ENCODE results near the gene AGBL4. TPM values are rescaled to one million over a fixed set of nuclear protein-coding genes. Genes with fewer than 3 reads are reported as not detected.

Gene AGBL4
- total RNA-seq, 4 donors from 2014 or later, result not detected

- Histone ChIP-seq H3K4me3 (no peak overlapping the region), H3K27me3 (no peaks in the 10 kb centered on the region), H3K9me3 (no peaks in the 10 kb centered on the region), H3K27ac (no peak overlapping the region), H3K4me1 (no peaks in the 10 kb centered on the region), H3K36me3 (no peaks in the 10 kb centered on the region)
- DNase-seq, result no peak
- intact Hi-C loops (cut with DNase I), result no loop called here
- WGBS, 2 donors, result 67 to 78% methylated on average over 2 of the region's 2 CpGs
- no peak for TF ChIP-seq POLR2A (IDR thresholded peaks at IDR 0.05)
- TF ChIP-seq, protein P1, sequence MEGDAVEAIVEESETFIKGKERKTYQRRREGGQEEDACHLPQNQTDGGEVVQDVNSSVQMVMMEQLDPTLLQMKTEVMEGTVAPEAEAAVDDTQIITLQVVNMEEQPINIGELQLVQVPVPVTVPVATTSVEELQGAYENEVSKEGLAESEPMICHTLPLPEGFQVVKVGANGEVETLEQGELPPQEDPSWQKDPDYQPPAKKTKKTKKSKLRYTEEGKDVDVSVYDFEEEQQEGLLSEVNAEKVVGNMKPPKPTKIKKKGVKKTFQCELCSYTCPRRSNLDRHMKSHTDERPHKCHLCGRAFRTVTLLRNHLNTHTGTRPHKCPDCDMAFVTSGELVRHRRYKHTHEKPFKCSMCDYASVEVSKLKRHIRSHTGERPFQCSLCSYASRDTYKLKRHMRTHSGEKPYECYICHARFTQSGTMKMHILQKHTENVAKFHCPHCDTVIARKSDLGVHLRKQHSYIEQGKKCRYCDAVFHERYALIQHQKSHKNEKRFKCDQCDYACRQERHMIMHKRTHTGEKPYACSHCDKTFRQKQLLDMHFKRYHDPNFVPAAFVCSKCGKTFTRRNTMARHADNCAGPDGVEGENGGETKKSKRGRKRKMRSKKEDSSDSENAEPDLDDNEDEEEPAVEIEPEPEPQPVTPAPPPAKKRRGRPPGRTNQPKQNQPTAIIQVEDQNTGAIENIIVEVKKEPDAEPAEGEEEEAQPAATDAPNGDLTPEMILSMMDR (IDR thresholded peaks at IDR 0.05), result no peak
Measured at GRCh38 chr1:49171941-49172593, 851.7 kb downstream of the AGBL4 start.

GRCh38 chr1:49166031-49166430 lies 857.7 kb downstream of the AGBL4 start:
- intact Hi-C loops (cut with DNase I), result no loop called here
- WGBS, 2 donors, result 63% methylated on average over 2 of the region's 2 CpGs
- no peak overlapping the region for H3K4me3 ChIP-seq
- no peak overlapping the region for H3K27ac ChIP-seq
- no peaks in the 10 kb centered on the region for H3K27me3 ChIP-seq
- no peaks in the 10 kb centered on the region for H3K9me3 ChIP-seq
- DNase-seq, result no peak
- TF ChIP-seq, protein P1 (IDR thresholded peaks at IDR 0.05), result no peak
- no peak for TF ChIP-seq POLR2A (IDR thresholded peaks at IDR 0.05)
- H3K36me3 ChIP-seq, result no peaks in the 10 kb centered on the region
- no peaks in the 10 kb centered on the region for H3K4me1 ChIP-seq

- no peaks in the 10 kb centered on the region for H3K36me3 ChIP-seq
- H3K4me1 ChIP-seq, result no peaks in the 10 kb centered on the region
- TF ChIP-seq, protein P1 (IDR thresholded peaks at IDR 0.05), result no peak
- TF ChIP-seq POLR2A (IDR thresholded peaks at IDR 0.05), result no peak
- WGBS, 2 donors, result 31 to 39% methylated on average over 2 of the region's 2 CpGs
- no peaks in the 10 kb centered on the region for H3K27me3 ChIP-seq
- intact Hi-C loops (cut with DNase I), result no loop called here
- no peak overlapping the region for H3K27ac ChIP-seq
- H3K4me3 ChIP-seq, result no peak overlapping the region
- DNase-seq, result no peak
- no peaks in the 10 kb centered on the region for H3K9me3 ChIP-seq
Measured at GRCh38 chr1:49163031-49163430, 860.7 kb downstream of the AGBL4 start.

DNA sequence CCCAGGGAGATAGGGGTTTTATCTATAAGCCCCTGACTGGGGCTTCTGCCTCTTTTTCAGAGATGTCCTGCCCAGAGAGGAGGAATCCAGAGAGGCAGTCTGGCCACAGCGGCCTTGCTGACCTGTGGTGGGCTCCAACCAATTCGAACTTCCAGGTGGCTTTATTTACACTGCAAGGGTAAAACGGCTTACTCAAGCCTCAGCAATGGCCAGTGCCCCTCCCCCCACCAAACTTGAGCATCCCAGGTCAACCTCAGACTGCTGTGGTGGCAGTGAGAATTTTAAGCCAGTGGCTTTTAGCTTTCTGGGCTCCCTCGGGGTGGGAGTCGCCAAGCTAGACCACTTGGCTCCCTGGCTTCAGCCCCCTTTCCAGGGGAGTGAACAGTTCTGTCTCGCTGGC lies 863.1 kb downstream of the AGBL4 start:
- H3K27ac ChIP-seq, result no peak overlapping the region
- no peaks in the 10 kb centered on the region for H3K4me1 ChIP-seq
- WGBS, 2 donors, result 68 to 90% methylated on average over 3 to 4 of the region's 6 CpGs
- H3K27me3 ChIP-seq, result no peaks in the 10 kb centered on the region
- H3K4me3 ChIP-seq, result no peak overlapping the region
- no peaks in the 10 kb centered on the region for H3K9me3 ChIP-seq
- no peaks in the 10 kb centered on the region for H3K36me3 ChIP-seq
- intact Hi-C loops (cut with DNase I), result no loop called here
- no peak for DNase-seq
- TF ChIP-seq POLR2A (IDR thresholded peaks at IDR 0.05), result no peak
- TF ChIP-seq, protein P1 (IDR thresholded peaks at IDR 0.05), result no peak

DNA sequence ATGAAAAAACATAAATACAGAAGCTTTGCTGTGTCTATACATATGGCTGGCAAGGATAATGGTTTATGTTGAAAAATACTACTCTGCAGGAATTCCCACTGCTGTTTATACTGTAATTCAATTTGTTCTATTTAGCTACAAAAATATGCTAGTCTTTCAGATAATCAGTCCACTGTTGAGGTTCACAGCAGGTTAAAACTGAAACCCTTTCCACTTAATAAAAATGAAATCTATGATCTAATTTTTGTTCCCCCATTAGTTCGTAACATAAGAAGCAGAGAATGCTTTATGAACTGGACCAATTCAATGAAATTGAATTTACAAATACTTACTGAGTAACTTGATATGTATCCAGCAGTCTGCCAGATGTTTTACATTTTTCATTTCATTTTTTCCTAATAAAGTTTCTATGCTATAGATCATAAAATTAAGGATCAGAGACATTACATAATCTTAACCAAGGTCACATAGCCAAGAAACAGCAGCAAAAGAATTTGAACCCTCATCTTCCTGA lies 887.0 kb downstream of the AGBL4 start:
- Histone ChIP-seq H3K4me1 (no peaks in the 10 kb centered on the region), H3K9me3 (peaks cover 0 to 9% (median 0%) of the 10 kb centered on the region in 3 donors), H3K27me3 (no peaks in the 10 kb centered on the region), H3K27ac (no peak overlapping the region), H3K36me3 (no peaks in the 10 kb centered on the region), H3K4me3 (no peak overlapping the region)
- intact Hi-C loops (cut with DNase I), result no loop called here
- TF ChIP-seq, protein P1 (IDR thresholded peaks at IDR 0.05), result no peak
- TF ChIP-seq POLR2A (IDR thresholded peaks at IDR 0.05), result no peak
- 52 to 55% methylated on average over 1 of the region's 1 CpG for WGBS, 2 donors
- no peak for DNase-seq
